ENCODE results near the gene BCOR. TPM values are rescaled to one million over a fixed set of nuclear protein-coding genes. Genes with fewer than 3 reads are reported as not detected.

Gene BCOR
- total and polyA plus RNA-seq, 2 of the 4 experiments (the other 2 are of a cell fraction) = 7.5 to 9.0 TPM

GRCh38 chrX:40037367-40037766 is 60.4 kb downstream of the BCOR start:
- Histone ChIP-seq H2BK20ac (ENCODE audit: low read depth, low read length) (no peak overlapping the region), H3K9ac (ENCODE audit: low read depth, low read length) (no peak overlapping the region), H3K4me2 (ENCODE audit: low read depth, low read length) (no peak overlapping the region), H4K8ac (ENCODE audit: low read depth in 2 of 2, low read length in 2 of 2) (no peak overlapping the region), H2BK15ac (ENCODE audit: low read depth, low read length) (no peak overlapping the region), H2AFZ (replicated peaks; ENCODE audit: low read length, poor library complexity) (no peak overlapping the region), H3K23ac (ENCODE audit: low read depth, low read length) (no peak overlapping the region), H3K9me1 (ENCODE audit: insufficient read depth, low read length) (no peaks in the 10 kb centered on the region), H3K79me1 (ENCODE audit: low read depth in 1 of 2, low read length in 2 of 2) (no peaks in the 10 kb centered on the region), H2BK5ac (ENCODE audit: low read depth, low read length, poor library complexity, severe bottlenecking) (no peak overlapping the region), H3K56ac (ENCODE audit: extremely low read depth, insufficient read depth, low read length) (no peak overlapping the region), H4K5ac (ENCODE audit: low read depth, low read length) (no peak overlapping the region), H3K36me3 (ENCODE audit: control insufficient read depth, insufficient read depth, low read length) (no peaks in the 10 kb centered on the region), H2AK5ac (ENCODE audit: low read depth, low read length) (no peak overlapping the region), H3K4me3 (ENCODE audit: insufficient read depth, low read depth, low read length) (no peak overlapping the region), H4K20me1 (ENCODE audit: insufficient read depth, low read length) (no peaks in the 10 kb centered on the region), H2AK9ac (replicated peaks; ENCODE audit: low read depth, low read length, poor library complexity) (no peak overlapping the region), H2BK120ac (ENCODE audit: low read depth, low read length) (no peak overlapping the region), H3K18ac (ENCODE audit: low read depth, low read length) (no peak overlapping the region), H3K4me1 (ENCODE audit: control insufficient read depth, insufficient read depth, low read length) (no peaks in the 10 kb centered on the region), H3K14ac (replicated peaks; ENCODE audit: low read depth, low read length) (no peak overlapping the region), H3K4ac (ENCODE audit: low read depth, low read length) (no peak overlapping the region), H3K27me3 (ENCODE audit: control insufficient read depth, insufficient read depth, low read length) (no peaks in the 10 kb centered on the region; the same call in 1 of the 2 replicates), H4K91ac (ENCODE audit: insufficient read depth, low read depth, low read length) (no peak overlapping the region), H3K27ac (ENCODE audit: insufficient read depth, low read length) (no peak overlapping the region), H3K9me3 (ENCODE audit: control insufficient read depth, insufficient read depth, low read length) (no peaks in the 10 kb centered on the region)
- ATAC-seq (ENCODE audit: low read depth) = no peak
- TF ChIP-seq USF2 (IDR thresholded peaks at IDR 0.05; ENCODE audit: low read depth, low read length) (no peak), NFE2L2 (IDR thresholded peaks at IDR 0.05; ENCODE audit: low read depth, low read length) (no peak), SMC3 (IDR thresholded peaks at IDR 0.05; ENCODE audit: low read depth, low read length) (no peak), FOS (IDR thresholded peaks at IDR 0.05; ENCODE audit: low read depth, low read length) (no peak), RCOR1 (IDR thresholded peaks at IDR 0.05; ENCODE audit: insufficient replicate concordance, low read length) (no peak), CTCF (conservative IDR thresholded peaks at IDR 0.05; ENCODE audit: low read depth, low read length) (no peak), CHD1 (IDR thresholded peaks at IDR 0.05; ENCODE audit: low read depth, low read length) (no peak), MXI1 (IDR thresholded peaks at IDR 0.05; ENCODE audit: borderline replicate concordance, low read depth, low read length) (no peak), RFX5 (IDR thresholded peaks at IDR 0.05; ENCODE audit: low read depth, low read length) (no peak), MAZ (IDR thresholded peaks at IDR 0.05; ENCODE audit: borderline replicate concordance, low read depth, low read length) (no peak), MAFK (IDR thresholded peaks at IDR 0.05; ENCODE audit: low read depth, low read length) (no peak), BHLHE40 (IDR thresholded peaks at IDR 0.05; ENCODE audit: low read depth, low read length) (no peak), CEBPB (IDR thresholded peaks at IDR 0.05; ENCODE audit: low read depth, low read length) (no peak), ELK1 (IDR thresholded peaks at IDR 0.05; ENCODE audit: borderline replicate concordance, low read depth, low read length) (no peak), RAD21 (IDR thresholded peaks at IDR 0.05; ENCODE audit: low read length) (no peak), POLR2A (IDR thresholded peaks at IDR 0.05; ENCODE audit: low read depth, low read length) (no peak)
- intact Hi-C loops (cut with micrococcal nuclease) (no loop called here), in situ Hi-C loops (cut with MboI; ENCODE audit: low sequenced_read_pairs) (no loop called here), dilution Hi-C loops (cut with HindIII; ENCODE audit: low sequenced_read_pairs, unreplicated experiment) (no loop called here)
- ChIA-PET CTCF (no interaction called here), POLR2A (ENCODE audit: unreplicated experiment) (no interaction called here)
- DNase-seq = no peak
- BruUV-seq (replicated peaks) = no TSS peak
